Upper lobe of left lung (tissue), 4 donors: ENCODE data around the gene ST3GAL2.

Experiments used
- EP300 ChIP-seq, 4 donors: sonication (generic); formaldehyde crosslinking; IDR thresholded peaks; one replicate each; pipeline ENCODE4 v1.5.1; 2017; ENCODE audit warnings: antibody characterized with exemption in 4 of 4, control low read depth in 2 of 4
- POLR2A ChIP-seq, 4 donors: fragments of 450-650 bp; IDR thresholded peaks; one replicate each; pipeline ENCODE4 v1.5.1; 2016 to 2017; ENCODE audit warnings: antibody characterized with exemption in 4 of 4, mild to moderate bottlenecking in 2 of 4
- POLR2AphosphoS5 ChIP-seq, 2 donors: sonication (generic); formaldehyde crosslinking; IDR thresholded peaks; one replicate each; pipeline ENCODE4 v1.5.1; 2017; ENCODE audit warnings: antibody characterized with exemption in 2 of 2
- TF ChIP-seq, protein P1 (sequence below), 6 experiments: fragments of 450-650 bp in 4 of 6; fragments of 200-600 bp in 2 of 6; sonication (generic) in 2 of 6; IDR thresholded peaks; one replicate each; pipeline ENCODE4 v1.5.1; 2016 to 2019; ENCODE audit warnings: antibody characterized with exemption in 6 of 6

DNA sequence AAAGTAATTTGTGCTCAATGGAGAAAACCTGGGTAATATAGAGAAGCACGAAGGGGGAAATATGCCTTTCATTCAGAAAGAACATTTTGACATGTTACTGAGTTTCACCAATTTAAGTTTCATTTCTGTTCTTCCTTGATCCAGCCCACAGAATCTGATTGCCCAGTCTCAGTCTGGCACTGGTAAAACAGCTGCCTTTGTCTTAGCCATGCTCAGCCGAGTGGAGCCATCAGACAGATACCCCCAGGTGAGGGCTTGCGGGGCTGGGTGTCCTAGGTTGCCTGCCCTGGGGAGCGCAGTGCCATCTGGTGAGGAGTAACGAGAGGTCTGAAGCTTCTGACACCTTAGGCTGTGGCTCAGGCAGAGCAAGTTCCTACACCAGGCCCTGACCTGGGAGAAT lies 74.5 kb downstream of the ST3GAL2 start:
- TF ChIP-seq, protein P1, sequence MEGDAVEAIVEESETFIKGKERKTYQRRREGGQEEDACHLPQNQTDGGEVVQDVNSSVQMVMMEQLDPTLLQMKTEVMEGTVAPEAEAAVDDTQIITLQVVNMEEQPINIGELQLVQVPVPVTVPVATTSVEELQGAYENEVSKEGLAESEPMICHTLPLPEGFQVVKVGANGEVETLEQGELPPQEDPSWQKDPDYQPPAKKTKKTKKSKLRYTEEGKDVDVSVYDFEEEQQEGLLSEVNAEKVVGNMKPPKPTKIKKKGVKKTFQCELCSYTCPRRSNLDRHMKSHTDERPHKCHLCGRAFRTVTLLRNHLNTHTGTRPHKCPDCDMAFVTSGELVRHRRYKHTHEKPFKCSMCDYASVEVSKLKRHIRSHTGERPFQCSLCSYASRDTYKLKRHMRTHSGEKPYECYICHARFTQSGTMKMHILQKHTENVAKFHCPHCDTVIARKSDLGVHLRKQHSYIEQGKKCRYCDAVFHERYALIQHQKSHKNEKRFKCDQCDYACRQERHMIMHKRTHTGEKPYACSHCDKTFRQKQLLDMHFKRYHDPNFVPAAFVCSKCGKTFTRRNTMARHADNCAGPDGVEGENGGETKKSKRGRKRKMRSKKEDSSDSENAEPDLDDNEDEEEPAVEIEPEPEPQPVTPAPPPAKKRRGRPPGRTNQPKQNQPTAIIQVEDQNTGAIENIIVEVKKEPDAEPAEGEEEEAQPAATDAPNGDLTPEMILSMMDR (IDR thresholded peaks at IDR 0.05): no peak
- TF ChIP-seq POLR2A (IDR thresholded peaks at IDR 0.05) (no peak), EP300 (IDR thresholded peaks at IDR 0.05) (no peak), POLR2AphosphoS5 (IDR thresholded peaks at IDR 0.05) (no peak)
